HL-60/S4 (cell line): ENCODE measurements around the gene ABHD14A.
"Not testable (repeated sequence)": the region's sequence is repeated elsewhere in the genome, so short reads cannot be mapped to it uniquely, and the experiment has no call there.

Experiments used
- in situ Hi-C: fragments of 300-500 bp; cut with MboI; formaldehyde crosslinking; loops from 2 replicates; pipeline ENCODE4 v1.14.3; 2022; ENCODE audit warnings: low sequenced_read_pairs

ABHD14A gene

GRCh38 chr3:51993657-51994056 lies 18.8 kb downstream of the ABHD14A start:
- in situ Hi-C loops: not testable (repeated sequence)

- in situ Hi-C loops: no loop called here
Observed at GRCh38 chr3:51994530-51994929, 19.7 kb downstream of the ABHD14A start.

- in situ Hi-C loops: no loop called here
Observed at GRCh38 chr3:51995346-51996163, 20.7 kb downstream of the ABHD14A start, which contains the start of gene RPL29. Gene RPL29 (minus strand): TSS chr3:51995895. CDS start chr3:51995461, 434 bp downstream.

GRCh38 chr3:51997172-51997571 lies 22.3 kb downstream of the ABHD14A start:
- in situ Hi-C loops: no loop called here

- in situ Hi-C loops: no loop called here
Observed at GRCh38 chr3:51997935-51998596, 23.2 kb downstream of the ABHD14A start.

GRCh38 chr3:51998774-51999173 lies 23.9 kb downstream of the ABHD14A start:
- in situ Hi-C loops: no loop called here

GRCh38 chr3:51999846-52000245 lies 25.0 kb downstream of the ABHD14A start:
- in situ Hi-C loops: loop anchor here (10.0 kb wide), 1 partner anchor 125 kb away; no protein-coding TSS in a partner anchor

- in situ Hi-C loops: loop anchor here (10.0 kb wide), 1 partner anchor 123 kb away; no protein-coding TSS in a partner anchor
Observed at GRCh38 chr3:52001443-52001974, 26.6 kb downstream of the ABHD14A start.

GRCh38 chr3:52002748-52003147 lies 27.9 kb downstream of the ABHD14A start:
- in situ Hi-C loops: loop anchor here (10.0 kb wide), 1 partner anchor 122 kb away; no protein-coding TSS in a partner anchor

- in situ Hi-C loops: loop anchor here (10.0 kb wide), 1 partner anchor 121 kb away; no protein-coding TSS in a partner anchor
Observed at GRCh38 chr3:52004163-52004787, 29.4 kb downstream of the ABHD14A start.

- in situ Hi-C loops: loop anchor here (10.0 kb wide), 1 partner anchor 120 kb away; no protein-coding TSS in a partner anchor
Observed at GRCh38 chr3:52004906-52005395, 30.1 kb downstream of the ABHD14A start.

GRCh38 chr3:52005571-52005986 lies 30.7 kb downstream of the ABHD14A start:
- in situ Hi-C loops: loop anchor here (10.0 kb wide), 1 partner anchor 119 kb away; no protein-coding TSS in a partner anchor

- in situ Hi-C loops: loop anchor here (10.0 kb wide), 1 partner anchor 119 kb away; no protein-coding TSS in a partner anchor
Observed at GRCh38 chr3:52006017-52006819, 31.4 kb downstream of the ABHD14A start.

- in situ Hi-C loops: loop anchor here (10.0 kb wide), 1 partner anchor 118 kb away; no protein-coding TSS in a partner anchor
Observed at GRCh38 chr3:52006820-52007133, 31.9 kb downstream of the ABHD14A start.

GRCh38 chr3:52007291-52007690 lies 32.4 kb downstream of the ABHD14A start:
- in situ Hi-C loops: loop anchor here (10.0 kb wide), 1 partner anchor 118 kb away; no protein-coding TSS in a partner anchor

GRCh38 chr3:52010431-52010830 lies 35.6 kb downstream of the ABHD14A start:
- in situ Hi-C loops: no loop called here

- in situ Hi-C loops: no loop called here
Observed at GRCh38 chr3:52012699-52013098, 37.8 kb downstream of the ABHD14A start.

- in situ Hi-C loops: no loop called here
Observed at GRCh38 chr3:52013802-52014598, 39.1 kb downstream of the ABHD14A start.

- in situ Hi-C loops: no loop called here
Observed at GRCh38 chr3:52014613-52015012, 39.7 kb downstream of the ABHD14A start.
